Umbilical cord (tissue), 1 donor: ENCODE measurements around the gene ZCCHC24. TPM values are rescaled to one million over a fixed set of nuclear protein-coding genes. Genes with fewer than 3 reads are reported as not detected.

Source experiments
- total RNA-seq: library from RNA; depleted of rRNA; stranded (reverse); fragments of >200 nt; gene quantifications from one replicate; pipeline ENCODE4 v1.2.3, GENCODE V29; 2014; ENCODE audit warnings: low replicate concordance; ENCODE audit not compliant: insufficient read depth

The ZCCHC24 gene
- total RNA-seq, 1 donor from 2014 or later: 33.7 TPM

Other genes starting within 250 kb of the ZCCHC24 start
- gene PPIF, start 98.2 kb downstream of the ZCCHC24 start, total RNA-seq: 23.1 TPM
- gene EIF5AL1, start 66.9 kb upstream of the ZCCHC24 start, total RNA-seq: 0.48 TPM
- gene SFTPA2, start 114.8 kb upstream of the ZCCHC24 start, total RNA-seq: 2.6 TPM
- gene SFTPA1, start 165.3 kb upstream of the ZCCHC24 start, total RNA-seq: 0.48 TPM